T47D (cell line): Measurements from ENCODE around the gene DSCAM.

Experiments used
- DNase-seq, 2 experiments: peaks; one replicate each; pipeline versions ENCODE4 v3.0.0 to v3.0.0-alpha.2; 2011 to 2012; ENCODE audit warnings: low read depth in 1 of 2, low spot score in 1 of 2
- JUND ChIP-seq: IDR thresholded peaks from 2 replicates; pipeline ENCODE4 v1.6.1; 2012; ENCODE audit warnings: low read depth
- in situ Hi-C: cut with HindIII; loops from 2 replicates; pipeline ENCODE4 v1.10.0; 2016; ENCODE audit warnings: low sequenced_read_pairs, low pct_unique_long_range_greater_than_20kb

DSCAM gene

GRCh38 chr21:40164905-40165772 is 681.8 kb downstream of the DSCAM start:
- no peak for TF ChIP-seq JUND
- in situ Hi-C loops = no loop called here
- no peak for DNase-seq

GRCh38 chr21:40162075-40162474 is 684.9 kb downstream of the DSCAM start:
- in situ Hi-C loops = no loop called here
- no peak for DNase-seq
- TF ChIP-seq JUND = no peak

GRCh38 chr21:40160911-40161310 is 686.0 kb downstream of the DSCAM start:
- in situ Hi-C loops = no loop called here
- no peak for DNase-seq
- no peak for TF ChIP-seq JUND

GRCh38 chr21:40158366-40158765 is 688.6 kb downstream of the DSCAM start:
- no peak for DNase-seq
- TF ChIP-seq JUND = no peak
- in situ Hi-C loops = no loop called here

GRCh38 chr21:40155563-40155962 is 691.4 kb downstream of the DSCAM start:
- in situ Hi-C loops = no loop called here
- no peak for DNase-seq
- TF ChIP-seq JUND = no peak

GRCh38 chr21:40153351-40153750 is 693.6 kb downstream of the DSCAM start:
- in situ Hi-C loops = no loop called here
- DNase-seq = no peak
- no peak for TF ChIP-seq JUND

- TF ChIP-seq JUND = no peak
- in situ Hi-C loops = no loop called here
- DNase-seq = peak; percentile 13 to 24
These were observed 694.5 kb downstream of the DSCAM start for GRCh38 chr21:40152476-40152875.

GRCh38 chr21:40151611-40152010 is 695.3 kb downstream of the DSCAM start:
- DNase-seq = no peak
- in situ Hi-C loops = no loop called here
- no peak for TF ChIP-seq JUND

- in situ Hi-C loops = no loop called here
- no peak for TF ChIP-seq JUND
- peak; percentile 35 to 81 for DNase-seq
These were observed 700.6 kb downstream of the DSCAM start for GRCh38 chr21:40146216-40146837.

GRCh38 chr21:40143822-40144525 is 703.0 kb downstream of the DSCAM start:
- peak; percentile 44 to 73 for DNase-seq
- in situ Hi-C loops = no loop called here
- TF ChIP-seq JUND = no peak

GRCh38 chr21:40141621-40142020 is 705.3 kb downstream of the DSCAM start:
- in situ Hi-C loops = no loop called here
- no peak for DNase-seq
- TF ChIP-seq JUND = no peak

- no peak for DNase-seq
- in situ Hi-C loops = no loop called here
- TF ChIP-seq JUND = no peak
These were observed 706.3 kb downstream of the DSCAM start for GRCh38 chr21:40140675-40141074.

- in situ Hi-C loops = no loop called here
- no peak for TF ChIP-seq JUND
- no peak for DNase-seq
These were observed 707.3 kb downstream of the DSCAM start for GRCh38 chr21:40139636-40140035.
